SU-DHL-6 (cell line): Measurements from ENCODE around the gene RFTN1.

Experiments used
- CTCF ChIP-seq: fragments of 200-600 bp; sonication (generic); IDR thresholded peaks from one replicate; pipeline ENCODE4 v1.5.1; 2017; ENCODE audit warnings: antibody characterized with exemption, mild to moderate bottlenecking, low read length, moderate library complexity; ENCODE audit not compliant: insufficient read depth, poor library complexity, severe bottlenecking
- EZH2phosphoT487 ChIP-seq: fragments of 200-600 bp; sonication (generic), shearing (Covaris generic); conservative IDR thresholded peaks from 2 replicates; pipeline ENCODE4 v1.6.1; 2018; ENCODE audit warnings: mild to moderate bottlenecking, antibody characterized with exemption, low read length, moderate library complexity, mixed read lengths

- TF ChIP-seq CTCF = no peak
- TF ChIP-seq EZH2phosphoT487 = no peak
Measured at GRCh38 chr3:16460886-16461285, 52.6 kb downstream of the RFTN1 start.
